HEK293T (cell line): ENCODE measurements around the gene FBXL17.

ENCODE experiments used
- BHLHE40 ChIP-seq: fragments of 450-650 bp; IDR thresholded peaks from 2 replicates; pipeline ENCODE4 v1.6.1; 2016; ENCODE audit warnings: mild to moderate bottlenecking, moderate library complexity, borderline replicate concordance
- HDGF ChIP-seq: fragments of 450-650 bp; IDR thresholded peaks from 2 replicates; pipeline ENCODE4 v1.6.1; 2017; ENCODE audit warnings: antibody characterized with exemption, borderline replicate concordance
- SUZ12 ChIP-seq: fragments of 450-650 bp; IDR thresholded peaks from 2 replicates; pipeline ENCODE4 v1.6.1; 2016; ENCODE audit warnings: mild to moderate bottlenecking

- TF ChIP-seq HDGF (no peak), SUZ12 (no peak), BHLHE40 (no peak)
These were observed 520.3 kb downstream of the FBXL17 start for GRCh38 chr5:107861565-107861964.
